H4 (cell line): Measurements from ENCODE around the gene OR14K1. TPM values are rescaled to one million over a fixed set of nuclear protein-coding genes. Genes with fewer than 3 reads are reported as not detected.
"Not testable (repeated sequence)": the region's sequence is repeated elsewhere in the genome, so short reads cannot be mapped to it uniquely, and the experiment has no call there.

Source experiments
- DNase-seq: peaks from one replicate; pipeline ENCODE4 v3.0.0-alpha.2; 2015; ENCODE audit warnings: low spot score
- total RNA-seq: library from RNA; depleted of rRNA; stranded (reverse); fragments of >200 nt; shearing (Covaris generic); gene quantifications from 2 replicates; pipeline ENCODE4 v1.2.3, GENCODE V29; 2014; rRNA removed

OR14K1 gene, protein sequence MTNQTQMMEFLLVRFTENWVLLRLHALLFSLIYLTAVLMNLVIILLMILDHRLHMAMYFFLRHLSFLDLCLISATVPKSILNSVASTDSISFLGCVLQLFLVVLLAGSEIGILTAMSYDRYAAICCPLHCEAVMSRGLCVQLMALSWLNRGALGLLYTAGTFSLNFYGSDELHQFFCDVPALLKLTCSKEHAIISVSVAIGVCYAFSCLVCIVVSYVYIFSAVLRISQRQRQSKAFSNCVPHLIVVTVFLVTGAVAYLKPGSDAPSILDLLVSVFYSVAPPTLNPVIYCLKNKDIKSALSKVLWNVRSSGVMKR
- not detected in 2 replicates for total RNA-seq

DNA sequence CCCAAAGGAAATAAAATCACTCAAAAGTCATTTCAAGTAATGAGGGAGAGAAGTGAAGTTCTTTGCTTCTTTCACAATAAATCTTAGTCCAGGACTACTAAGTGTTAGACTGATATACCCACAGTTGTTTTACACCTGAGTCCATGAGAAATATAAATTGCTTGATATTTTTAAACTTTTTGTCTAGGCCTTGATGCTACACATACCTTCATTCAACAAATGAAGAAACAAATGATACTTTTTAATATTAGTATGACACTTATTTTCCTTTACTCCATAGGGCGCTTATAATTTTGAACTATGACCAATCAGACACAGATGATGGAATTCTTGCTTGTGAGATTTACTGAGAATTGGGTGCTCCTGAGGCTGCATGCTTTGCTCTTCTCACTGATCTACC is at the start of gene OR14K1:
Gene OR14K1 (plus strand): TSS at position 301 of the 400 bp plus-strand sequence. CDS start 0 bp downstream, at position 301.
- DNase-seq, result no peak

DNA sequence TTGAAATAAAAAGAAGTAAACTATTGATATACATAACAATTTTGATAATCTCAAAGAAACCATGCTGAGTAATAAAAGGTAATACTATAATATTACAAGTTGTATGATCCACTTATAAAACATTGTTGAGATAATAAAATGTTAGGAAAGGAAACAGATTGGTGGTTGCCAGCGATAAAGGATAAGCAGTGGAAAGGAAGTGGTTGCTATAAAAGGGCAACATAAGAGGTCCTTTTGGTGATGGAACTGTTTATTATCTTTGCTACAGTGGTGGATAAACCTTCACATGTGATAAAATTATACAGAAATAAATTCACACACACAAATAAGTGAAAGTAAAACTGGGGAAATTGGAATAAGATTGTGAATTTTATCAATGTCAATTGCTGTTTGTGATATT is 37.1 kb upstream of the OR14K1 start:
- no peak for DNase-seq

- not testable (repeated sequence) for DNase-seq
Measured at GRCh38 chr1:247710681-247711080, 27.7 kb upstream of the OR14K1 start.

DNA sequence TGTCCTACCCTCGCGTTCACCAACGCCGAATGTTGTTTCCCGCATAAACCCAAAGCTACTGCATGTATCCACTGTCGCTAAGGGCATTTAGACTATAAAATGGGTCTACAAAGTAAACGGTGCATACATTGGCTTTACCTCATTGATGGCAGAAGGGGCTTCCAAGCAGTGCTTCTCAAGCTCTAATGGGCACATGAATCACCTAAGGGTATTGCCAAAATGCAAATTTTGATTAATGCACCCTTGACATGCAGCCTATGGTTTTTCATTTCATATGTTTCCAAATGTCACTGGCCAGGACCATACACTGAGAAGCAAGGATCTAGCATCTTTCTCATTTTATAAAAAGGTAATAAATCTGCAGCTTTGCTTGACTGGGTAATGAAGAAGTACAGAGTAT is 24.7 kb upstream of the OR14K1 start:
- DNase-seq, result no peak

GRCh38 chr1:247716546-247716945 is 21.9 kb upstream of the OR14K1 start, which contains the start of gene OR6F1:
OR6F1 (minus strand) TSS chr1:247716646; CDS start chr1:247712755, 3,891 bp downstream.
- no peak for DNase-seq

DNA sequence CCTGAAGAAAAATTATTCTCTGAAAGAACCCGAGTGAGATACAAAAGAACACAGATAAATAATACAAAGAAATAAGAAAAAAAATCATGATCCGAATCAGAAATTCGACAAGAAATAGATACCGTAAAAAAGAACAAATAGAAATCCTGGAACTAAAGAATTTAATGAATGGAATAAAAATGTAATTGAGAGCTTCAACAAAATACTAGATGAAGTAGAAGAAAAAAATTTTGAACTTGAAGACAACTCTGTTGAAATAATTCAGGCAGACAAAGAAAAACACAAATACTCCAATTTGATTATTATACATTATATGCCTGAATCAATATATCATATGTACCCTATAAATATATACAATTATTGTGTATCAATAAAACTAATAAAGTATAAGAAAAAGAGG is 17.2 kb upstream of the OR14K1 start:
- no peak for DNase-seq

DNA sequence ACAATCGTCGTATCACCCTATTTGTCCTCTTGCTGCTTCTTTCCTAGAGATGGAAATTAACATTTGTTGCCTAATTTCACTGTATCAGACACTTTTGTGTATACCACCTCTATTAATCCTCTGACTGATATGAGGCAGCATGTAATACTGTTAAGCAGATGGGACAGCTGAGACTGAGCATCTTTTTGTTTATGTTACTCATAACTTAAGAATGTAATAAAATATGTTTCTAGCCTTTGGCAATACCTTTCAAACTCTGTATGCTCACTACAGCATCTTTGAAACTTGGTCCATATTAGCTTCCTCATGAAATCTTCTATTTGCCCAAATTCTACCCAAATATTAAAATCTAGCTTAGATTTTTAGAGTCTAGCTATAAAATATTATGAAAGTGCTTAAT is 2.3 kb downstream of the OR14K1 start:
- DNase-seq, result no peak

GRCh38 chr1:247741756-247742155 is 3.3 kb downstream of the OR14K1 start:
- no peak for DNase-seq

GRCh38 chr1:247742215-247742760 is 3.9 kb downstream of the OR14K1 start:
- DNase-seq, result peak; percentile 75

GRCh38 chr1:247746391-247746935 is 8.0 kb downstream of the OR14K1 start:
- DNase-seq, result peak; percentile 57

GRCh38 chr1:247747616-247748015 is 9.2 kb downstream of the OR14K1 start:
- DNase-seq, result peak; percentile 72

- no peak for DNase-seq
Measured at GRCh38 chr1:247748041-247748440, 9.6 kb downstream of the OR14K1 start, which contains the start of gene OR14A2. OR14A2 (minus strand) TSS chr1:247748141.

DNA sequence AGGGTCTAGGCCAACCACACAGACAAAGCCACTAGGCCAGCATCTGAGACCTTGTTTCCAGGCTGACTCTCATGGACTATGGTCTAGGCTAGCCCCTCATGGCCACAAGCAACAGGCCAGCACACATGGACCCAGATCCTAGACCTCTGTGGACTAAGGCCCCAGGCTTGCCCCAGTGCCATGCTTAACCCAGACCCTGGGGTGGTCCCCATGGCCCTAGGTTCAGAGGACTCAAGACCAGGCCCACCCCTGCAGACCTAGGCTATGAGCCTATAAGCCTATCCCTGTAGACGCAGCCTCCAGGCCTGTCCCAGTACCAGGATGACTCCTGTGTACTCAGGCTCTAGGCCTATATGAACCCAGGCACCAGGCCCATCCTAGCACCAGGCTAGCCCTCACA is 11.5 kb downstream of the OR14K1 start:
- no peak for DNase-seq

GRCh38 chr1:247754311-247754710 is 15.9 kb downstream of the OR14K1 start:
- not testable (repeated sequence) for DNase-seq

DNA sequence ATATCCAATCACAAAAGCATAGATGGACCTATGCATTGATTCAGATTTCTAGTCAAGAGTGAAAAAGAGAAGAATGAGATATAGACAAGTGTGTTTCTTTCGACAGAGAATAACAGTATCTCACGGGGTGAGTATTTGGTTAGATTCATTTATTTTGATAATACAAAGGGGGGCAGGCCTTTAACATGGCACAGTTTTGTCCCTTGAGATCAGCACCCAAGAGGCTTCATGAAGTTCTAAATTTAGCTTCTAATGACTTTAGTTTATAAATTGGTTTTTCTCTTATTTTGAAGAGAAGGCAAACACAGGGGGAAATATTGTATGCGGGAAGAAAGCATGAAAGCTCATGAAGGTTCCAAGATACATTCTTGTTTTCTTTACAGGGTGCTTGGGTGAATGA is 22.0 kb downstream of the OR14K1 start, which contains the start of gene OR1C1:
Gene OR1C1 (minus strand): TSS at position 101 of the 400 bp plus-strand sequence. CDS start 2,150 bp downstream, outside the sequence.
- no peak for DNase-seq

GRCh38 chr1:247769603-247770002 is 31.2 kb downstream of the OR14K1 start:
- no peak for DNase-seq

Other genes with a start within 250 kb of the OR14K1 start
- not detected in 2 replicates for gene OR2C3, start 202.2 kb upstream of the OR14K1 start, total RNA-seq
- gene GCSAML, start 189.5 kb upstream of the OR14K1 start, total RNA-seq, result 0.29 and 1.9 TPM in 2 replicates
- gene OR2G2, start 150.3 kb upstream of the OR14K1 start, total RNA-seq, result not detected in 2 replicates
- gene OR2G3, start 133.0 kb upstream of the OR14K1 start, total RNA-seq, result not detected in 2 replicates
- gene OR13G1, start 58.9 kb upstream of the OR14K1 start, total RNA-seq, result not detected in 2 replicates
- not detected in 2 replicates for gene OR6F1, start 22.0 kb upstream of the OR14K1 start, total RNA-seq
- not detected in 2 replicates for gene OR14A2, start 9.5 kb downstream of the OR14K1 start, total RNA-seq
- not detected in 2 replicates for gene OR1C1, start 21.9 kb downstream of the OR14K1 start, total RNA-seq
- gene OR14A16, start 85.5 kb downstream of the OR14K1 start, total RNA-seq, result not detected in 2 replicates
- not detected in 2 replicates for gene OR11L1, start 103.3 kb downstream of the OR14K1 start, total RNA-seq
- not detected in 2 replicates for gene TRIM58, start 118.6 kb downstream of the OR14K1 start, total RNA-seq
- not detected in 2 replicates for gene OR2W3, start 157.0 kb downstream of the OR14K1 start, total RNA-seq
- 0.21 TPM in 1 of 2 replicates, not detected in the other for gene OR2T8, start 181.6 kb downstream of the OR14K1 start, total RNA-seq
- gene OR2AJ1, start 186.3 kb downstream of the OR14K1 start, total RNA-seq, result not detected in 2 replicates
- gene OR2L8, start 210.2 kb downstream of the OR14K1 start, total RNA-seq, result not detected in 2 replicates
- not detected in 2 replicates for gene OR2AK2, start 226.6 kb downstream of the OR14K1 start, total RNA-seq